HG03064 (cell line): ENCODE data around the gene RTN4R.

Source experiments
- ATAC-seq: cut with Tn5 transposase; IDR thresholded peaks from one replicate; pipeline ENCODE4 v1.9.1; 2021; ENCODE audit warnings: low read depth; ENCODE audit not compliant: unreplicated experiment

Gene RTN4R

GRCh38 chr22:20204806-20205205, 63.3 kb downstream of the RTN4R start:
- ATAC-seq: no peak

GRCh38 chr22:20204311-20204710, 63.8 kb downstream of the RTN4R start:
- ATAC-seq: no peak

GRCh38 chr22:20203552-20204201, 64.4 kb downstream of the RTN4R start:
- no peak for ATAC-seq

- ATAC-seq: no peak
Measured at GRCh38 chr22:20203142-20203551, 65.0 kb downstream of the RTN4R start.

- ATAC-seq: no peak
Measured at GRCh38 chr22:20201837-20202392, 66.2 kb downstream of the RTN4R start.

DNA sequence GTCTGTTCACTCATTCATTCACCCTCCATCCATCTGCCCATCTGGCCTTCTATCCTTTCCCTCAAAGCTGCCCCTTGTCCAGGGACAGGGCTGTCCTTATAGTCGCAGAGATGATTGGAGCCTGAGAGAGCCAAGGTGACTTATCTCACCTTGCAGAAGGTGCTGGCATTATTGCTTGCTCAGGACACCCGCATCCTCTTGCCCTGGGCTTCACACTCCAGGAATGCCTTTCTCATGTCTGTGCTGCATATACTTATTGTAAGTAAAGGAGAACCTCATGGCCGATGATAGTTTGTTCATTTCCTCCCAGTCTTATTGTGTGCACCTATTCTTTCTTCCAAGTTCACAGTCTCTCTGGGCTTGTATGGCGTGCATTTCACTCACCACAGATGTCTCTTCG, 68.2 kb downstream of the RTN4R start:
- ATAC-seq: no peak

DNA sequence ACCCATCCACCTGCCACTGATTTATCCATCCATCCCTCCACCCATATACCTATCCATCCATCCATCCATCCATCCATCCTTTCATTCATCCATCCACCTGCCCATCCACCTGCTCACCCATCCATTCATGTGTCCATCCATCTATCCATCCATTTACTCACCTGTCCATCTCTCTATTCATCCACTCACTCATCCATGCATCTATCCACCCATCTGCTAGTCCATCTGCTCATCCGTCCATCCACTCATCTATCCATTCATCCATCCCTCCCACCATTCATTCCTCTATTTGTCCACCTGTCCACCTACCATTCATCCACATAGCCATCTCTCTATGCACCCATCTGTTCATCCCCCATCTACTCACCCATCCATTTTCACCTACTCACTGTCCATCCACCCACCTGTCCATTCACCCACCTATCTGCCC, 68.7 kb downstream of the RTN4R start:
- no peak for ATAC-seq

DNA sequence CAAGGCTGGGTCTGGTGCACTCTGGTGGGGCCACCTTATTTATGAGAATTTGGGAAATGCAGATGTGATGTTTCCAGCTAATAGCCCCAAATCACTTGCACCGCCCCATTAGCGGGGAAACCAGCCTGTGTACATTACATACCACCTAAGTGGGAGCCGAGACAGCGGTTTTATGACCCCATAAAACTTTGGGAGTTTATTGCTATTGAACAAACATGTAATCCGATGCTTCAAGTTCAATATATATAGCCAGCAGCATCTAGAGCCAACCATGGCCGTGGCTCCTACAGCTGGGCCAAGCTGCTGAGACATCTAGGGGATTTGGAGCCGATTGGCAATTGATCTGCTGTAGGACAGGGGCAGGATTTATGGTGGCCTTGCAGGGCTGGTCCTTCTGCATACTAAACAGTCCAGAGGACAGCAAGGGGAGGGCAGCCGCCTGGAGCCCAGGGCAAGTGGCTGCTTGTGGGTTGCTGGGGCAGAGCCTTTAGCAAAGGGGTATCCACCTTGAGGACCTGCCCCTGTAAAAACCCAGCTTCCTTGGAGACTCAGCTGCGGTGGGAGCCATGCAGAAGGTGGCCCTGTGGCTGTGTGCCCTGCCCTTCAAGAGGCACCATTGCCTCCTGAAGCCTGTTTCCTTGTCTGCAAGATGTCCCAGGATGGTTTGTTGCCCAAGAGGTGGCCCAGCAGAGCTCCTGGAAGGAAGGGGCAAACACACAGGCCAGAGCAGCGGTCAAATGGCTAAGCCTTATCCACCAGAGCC, 69.4 kb downstream of the RTN4R start:
- no peak for ATAC-seq

DNA sequence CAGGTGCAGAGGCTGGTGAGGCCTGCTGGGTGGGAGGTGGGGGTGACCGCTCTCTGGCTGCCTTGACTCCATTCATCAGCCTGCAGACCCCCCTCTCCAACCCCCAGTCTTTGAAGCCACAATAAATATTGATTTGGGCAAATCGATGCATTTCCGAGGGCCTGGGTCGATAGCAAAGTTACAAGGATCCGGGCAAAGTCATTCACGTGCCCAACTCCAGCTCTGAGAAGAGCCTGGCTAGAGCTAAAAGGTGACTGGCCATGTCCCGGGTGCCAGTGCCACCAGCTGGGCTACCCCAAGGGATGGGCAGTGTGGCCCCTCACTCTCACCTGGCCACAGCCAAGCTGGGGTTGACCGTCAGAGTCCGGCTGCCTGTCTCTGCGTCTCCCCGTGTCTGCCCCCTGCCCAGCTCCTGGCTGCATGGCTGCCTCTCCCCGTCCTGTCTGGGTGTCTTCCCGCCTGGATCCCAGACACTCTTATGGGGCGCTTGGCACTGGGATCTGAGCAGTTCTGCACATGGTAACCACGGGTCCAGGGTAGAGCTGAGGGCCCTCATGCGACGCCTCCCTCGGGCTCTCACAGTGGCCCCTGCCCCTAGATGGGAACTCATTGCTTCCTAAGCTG, 70.6 kb downstream of the RTN4R start:
- ATAC-seq: no peak

DNA sequence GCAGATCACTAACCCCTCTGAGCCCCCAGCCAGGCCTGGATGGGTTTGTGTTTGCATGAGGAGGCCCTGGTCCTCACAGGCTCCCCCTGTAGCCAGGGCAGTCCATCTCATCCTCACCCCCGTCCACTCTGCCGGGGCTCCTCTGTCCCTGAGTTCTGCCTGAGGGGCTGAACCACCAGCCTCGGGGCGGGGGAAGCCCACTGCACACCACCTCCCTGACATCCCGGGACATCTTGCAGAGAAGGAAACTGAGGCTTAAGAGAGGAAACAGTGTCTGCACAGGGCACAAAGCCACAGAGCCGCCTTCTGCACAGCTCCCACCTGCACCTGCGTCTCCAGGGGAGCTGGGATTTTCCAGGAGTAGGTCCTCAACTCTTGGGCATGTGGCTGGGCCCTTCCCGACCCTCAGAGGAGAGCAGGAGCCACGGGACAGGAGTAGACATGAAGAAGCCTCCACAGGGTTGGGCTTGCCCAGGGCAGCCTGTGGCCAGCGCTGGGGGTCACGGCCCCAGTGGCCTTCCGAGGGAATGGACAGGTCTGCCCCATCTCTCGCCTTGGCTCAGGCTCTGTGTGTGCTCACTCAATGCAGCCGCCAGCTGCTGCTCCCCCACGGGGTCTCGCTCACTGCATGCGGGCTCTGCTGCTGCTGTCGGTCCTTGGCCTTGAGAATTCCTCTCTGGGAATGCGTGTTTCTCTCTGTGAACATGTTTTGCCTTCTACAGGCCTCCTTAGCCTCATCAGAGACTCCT, 71.8 kb downstream of the RTN4R start:
- ATAC-seq: no peak

DNA sequence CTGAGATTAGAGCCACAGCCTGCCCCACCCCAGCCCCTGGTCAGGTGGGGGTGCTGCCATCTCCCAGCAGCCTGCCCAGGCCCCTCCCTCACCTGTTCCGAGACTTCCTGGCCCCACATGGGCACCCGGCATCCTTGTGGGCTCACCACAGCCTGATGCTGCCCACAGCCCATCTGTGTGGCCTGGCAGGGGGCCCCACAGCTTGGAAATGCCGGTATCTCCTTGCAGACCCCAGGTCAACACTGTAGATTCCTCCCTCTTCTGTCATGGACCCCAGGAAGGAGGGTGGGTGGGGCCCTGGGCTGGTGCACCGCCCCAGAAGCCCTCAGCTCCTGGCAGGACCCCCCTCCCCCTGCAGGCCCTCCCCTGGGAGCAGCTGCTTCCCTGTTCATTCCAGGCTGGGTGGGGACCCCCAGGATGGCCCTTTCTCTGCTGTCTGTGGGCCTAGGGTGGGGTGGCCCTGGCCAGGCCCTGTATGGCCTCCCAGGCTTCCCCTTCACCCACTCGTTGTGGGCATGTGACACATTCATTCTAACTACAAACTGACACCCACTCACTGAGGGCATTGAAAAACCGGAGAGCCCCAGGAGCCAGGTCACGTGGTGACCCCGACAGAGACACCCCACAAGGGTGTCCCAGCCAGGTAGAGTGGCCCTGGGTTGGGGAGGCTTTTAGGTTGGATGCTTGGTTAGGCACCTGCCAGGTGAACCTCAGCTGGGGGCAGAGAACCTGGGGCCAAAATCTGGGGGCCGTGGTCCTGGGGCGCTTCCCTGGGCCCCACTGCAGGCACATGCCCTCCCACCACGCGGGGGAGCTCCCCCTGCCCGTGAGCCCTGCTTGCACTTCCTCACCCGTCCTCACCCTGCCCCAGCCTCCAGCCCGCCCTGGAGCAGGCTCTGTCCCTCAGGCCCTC, 73.2 kb downstream of the RTN4R start:
- no peak for ATAC-seq

DNA sequence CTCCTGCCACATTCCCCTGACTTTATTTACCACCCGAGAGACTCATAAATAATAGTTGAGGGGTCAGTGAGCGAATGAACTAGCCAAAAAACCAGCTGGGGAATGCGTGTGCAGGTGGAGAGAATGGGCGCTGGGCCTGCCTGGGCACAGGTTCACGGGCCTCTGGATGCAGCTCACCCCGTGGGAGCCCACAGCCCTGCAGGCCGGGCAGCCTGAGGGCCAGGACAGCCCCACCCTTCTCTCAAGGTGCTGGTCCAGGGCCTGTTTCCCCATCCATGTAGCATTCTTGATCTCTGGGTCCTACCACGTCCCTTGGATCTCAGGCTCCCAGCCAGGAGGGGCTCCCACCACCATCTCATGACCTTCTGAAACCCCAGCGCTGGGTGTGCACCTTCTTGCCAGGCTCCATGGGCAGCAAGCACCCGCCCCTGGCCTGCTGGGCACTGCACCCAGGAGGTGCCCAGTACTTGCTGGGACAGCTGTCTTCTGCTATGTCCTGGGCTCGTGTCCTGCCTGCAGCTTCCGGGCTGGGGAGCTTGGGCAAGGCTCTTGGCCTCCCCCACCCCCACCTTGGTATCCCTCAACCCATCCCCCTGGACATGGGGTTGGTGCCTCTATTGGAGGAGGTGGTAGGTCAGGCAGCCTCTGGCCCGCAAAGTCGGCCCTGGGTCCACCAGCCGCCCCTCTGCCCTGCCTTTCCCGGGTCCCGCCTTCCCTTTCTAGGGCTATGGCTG, 74.2 kb downstream of the RTN4R start:
- no peak for ATAC-seq

DNA sequence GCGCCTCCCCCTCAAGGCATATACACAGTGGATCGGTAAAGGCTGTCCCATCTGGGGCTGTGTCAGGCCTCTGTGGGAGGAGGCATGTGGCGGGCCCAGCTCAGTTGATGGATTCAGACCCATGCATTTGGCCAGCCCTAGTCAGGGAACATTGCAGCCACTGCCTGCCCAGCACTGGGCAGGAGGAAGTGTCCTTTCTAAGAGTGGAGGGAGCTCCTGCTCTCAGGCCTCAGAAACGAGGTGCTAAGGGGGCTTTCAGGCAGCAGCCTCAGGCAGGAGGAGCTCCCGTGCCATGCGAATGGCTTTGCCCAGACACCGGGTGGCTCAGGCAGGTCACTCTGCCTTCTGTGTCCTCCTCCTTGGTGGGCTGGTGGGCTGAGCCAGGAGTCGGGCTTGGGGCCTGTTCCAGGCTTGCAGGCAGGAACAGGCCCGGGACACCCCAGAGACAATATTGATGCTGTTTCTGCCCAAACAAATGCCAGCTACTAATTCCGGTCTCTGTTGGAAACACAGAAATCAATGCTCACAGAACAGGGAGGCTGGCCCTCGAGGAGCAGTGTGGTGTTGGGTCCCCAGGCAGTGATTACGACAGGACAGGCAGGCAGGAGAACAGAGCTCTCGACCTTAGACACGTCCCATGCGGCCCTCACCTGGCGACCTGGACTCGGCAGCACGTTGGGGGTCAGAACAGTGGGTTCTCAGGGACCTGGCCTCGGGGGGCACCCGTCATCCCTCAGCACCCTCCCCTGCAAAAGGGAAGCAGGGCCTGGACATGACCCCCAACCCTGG, 75.0 kb downstream of the RTN4R start:
- no peak for ATAC-seq

DNA sequence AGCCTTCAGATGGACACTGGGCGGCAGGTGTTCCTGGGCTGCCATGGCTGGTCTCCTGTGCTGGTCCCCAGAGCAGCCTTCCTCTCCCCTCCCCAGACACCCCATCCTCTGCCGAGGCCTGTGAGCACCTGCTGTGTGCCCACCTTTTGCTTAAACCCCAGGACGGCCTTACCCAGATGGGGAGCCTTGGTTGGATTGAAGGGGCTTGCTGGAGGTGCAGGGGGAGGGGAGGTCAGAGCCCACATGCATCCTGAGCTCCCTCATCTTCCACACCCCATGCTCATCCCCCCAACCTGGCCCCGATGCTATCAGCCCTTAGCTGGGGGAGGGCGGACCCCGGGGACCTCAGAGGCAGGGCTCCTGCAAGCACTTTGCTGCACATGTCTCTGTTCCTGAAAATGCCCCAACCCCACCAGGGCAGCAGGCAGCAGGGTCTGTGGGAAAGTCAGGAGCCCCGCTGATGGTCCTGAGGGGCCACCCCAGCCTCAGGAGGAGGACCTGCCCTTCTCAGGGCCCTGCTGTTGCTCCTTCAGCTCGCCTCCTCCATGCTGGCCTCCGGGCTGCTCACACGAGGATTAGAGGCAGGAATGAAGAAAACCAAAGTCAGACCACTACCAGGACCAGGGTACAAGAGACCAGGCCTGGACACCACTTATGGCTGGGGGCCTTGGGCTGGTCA, 75.7 kb downstream of the RTN4R start:
- ATAC-seq: no peak

DNA sequence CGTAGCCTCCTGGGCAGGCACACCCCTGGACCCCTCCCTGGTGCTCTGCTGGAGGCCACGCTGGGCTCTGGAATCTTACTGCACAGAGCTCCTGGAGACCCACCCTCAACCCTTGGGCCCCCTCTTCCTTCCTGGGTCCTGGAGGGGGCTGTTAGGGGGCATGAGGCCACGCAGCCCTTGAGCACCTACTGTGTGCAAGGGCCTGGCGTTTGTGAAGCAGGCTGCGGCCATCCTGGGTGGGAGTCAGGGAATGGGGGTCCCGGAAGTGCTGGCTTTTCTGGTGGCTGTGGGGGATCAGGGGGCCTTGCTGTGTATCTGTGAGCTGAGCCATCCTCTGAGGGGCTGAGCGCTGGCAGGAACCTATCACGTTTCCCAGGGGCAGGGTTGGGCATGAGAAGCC, 76.3 kb downstream of the RTN4R start:
- no peak for ATAC-seq
